Spleen (tissue), 11 donors: ENCODE data around the gene SLCO2A1. TPM values are rescaled to one million over a fixed set of nuclear protein-coding genes. Genes with fewer than 3 reads are reported as not detected.

Source experiments
- DNase-seq: peaks from one replicate; pipeline ENCODE4 v3.0.0-alpha.2; 2020
- H3K27ac ChIP-seq, 8 donors: fragments of 200-600 bp; sonication (generic) in 7 of 8; 1 replicate in 4 of 8; 2 replicates in 4 of 8; pipeline versions ENCODE4 v1.5.0 to v1.8.0; 2016 to 2021; ENCODE audit warnings: inconsistent platforms in 4 of 8, mild to moderate bottlenecking in 4 of 8, moderate library complexity in 1 of 8
- H3K27me3 ChIP-seq, 7 donors: fragments of 200-600 bp; sonication (generic) in 6 of 7; replicated peaks in 1 of 7; 1 replicate in 4 of 7; 2 replicates in 3 of 7; pipeline versions ENCODE4 v1.5.0 to v1.8.0; 2016 to 2021; ENCODE audit warnings: inconsistent platforms in 3 of 7, mild to moderate bottlenecking in 1 of 7
- H3K36me3 ChIP-seq, 6 donors: fragments of 200-600 bp; sonication (generic) in 5 of 6; 1 replicate in 4 of 6; 2 replicates in 2 of 6; pipeline versions ENCODE4 v1.5.0 to v1.8.0; 2016 to 2021; ENCODE audit warnings: inconsistent platforms in 2 of 6
- H3K4me1 ChIP-seq, 6 donors: fragments of 200-600 bp; sonication (generic) in 5 of 6; 1 replicate in 3 of 6; 2 replicates in 3 of 6; pipeline versions ENCODE4 v1.5.0 to v1.8.0; 2016 to 2021; ENCODE audit warnings: inconsistent platforms in 3 of 6
- H3K4me3 ChIP-seq, 8 donors: fragments of 200-600 bp; sonication (generic) in 7 of 8; 1 replicate in 4 of 8; 2 replicates in 4 of 8; pipeline versions ENCODE4 v1.5.0 to v1.8.0; 2016 to 2021; ENCODE audit warnings: inconsistent platforms in 4 of 8, mild to moderate bottlenecking in 4 of 8, moderate library complexity in 2 of 8
- H3K9me3 ChIP-seq, 8 donors: fragments of 200-600 bp; sonication (generic) in 7 of 8; 1 replicate in 4 of 8; 2 replicates in 4 of 8; pipeline versions ENCODE4 v1.5.0 to v1.8.0; 2016 to 2021; ENCODE audit warnings: inconsistent platforms in 4 of 8
- CTCF ChIP-seq, 11 experiments: fragments of 200-600 bp in 7 of 11; fragments of 450-650 bp in 4 of 11; sonication (generic) in 4 of 11; IDR thresholded peaks in 8 of 11; conservative IDR thresholded peaks in 3 of 11; 1 replicate in 7 of 11; 2 replicates in 4 of 11; pipeline versions ENCODE4 v1.4.0 to v1.8.0; 2016 to 2021; ENCODE audit warnings: antibody characterized with exemption in 11 of 11, inconsistent platforms in 4 of 11, mild to moderate bottlenecking in 1 of 11
- POLR2A ChIP-seq, 3 donors: fragments of 450-650 bp; IDR thresholded peaks; one replicate each; pipeline ENCODE4 v1.5.1; 2017; ENCODE audit warnings: antibody characterized with exemption in 3 of 3, mild to moderate bottlenecking in 1 of 3
- POLR2AphosphoS5 ChIP-seq, 3 donors: sonication (generic); formaldehyde crosslinking; IDR thresholded peaks; one replicate each; pipeline ENCODE4 v1.5.1; 2017; ENCODE audit warnings: antibody characterized with exemption in 3 of 3
- WGBS, 5 donors: extraction: QIAGEN DNeasy Blood & Tissue Kit in 3 of 5; methylation state at CpG; one replicate each; pipeline versions ENCODE4 v1.1.5 to v1.1.7; 2013 to 2018; 5-methylcytosine and 5-hydroxymethylcytosine counted together
- intact Hi-C: fragments of 100-400 bp; cut with DNase I; formaldehyde crosslinking; loops from one replicate; pipeline ENCODE4 v1.15.0; 2023; ENCODE audit warnings: low total_unique reads
- polyA plus RNA-seq, 3 donors: library from polyadenylated mRNA; stranded (reverse); fragments of 200-250 nt; gene quantifications; one replicate each; pipeline ENCODE4 v1.2.1, GENCODE V29; 2013
- total RNA-seq, 7 donors: library from RNA; depleted of rRNA in 3 of 7; stranded (reverse); fragments of >200 nt in 3 of 7; fragmentation: NEBNext Ultra II Directional in 4 of 7; extraction: Animal tissue kit (Norgen Biotek cat#: 25700) in 4 of 7; gene quantifications; one replicate each; pipeline versions ENCODE4 v1.1.0 to v1.2.1, GENCODE V29; 2016 to 2021
- donor health status: healthy with polysubstance abuse.
- donor health status: DM: no; HTN: no; CAD: no; lungs with moderate emphysema.
- donor health status: DM: no; HTN: no; CAD: no.
- donor health status: Bipolar disorder and iron deficiency.
- donor health status: healthy.
- donor health status: DM: no; HTN: no; CAD: no.
- donor health status: DM: yes; HTN: yes; CAD: no.

The SLCO2A1 gene
- total and polyA plus RNA-seq, 10 donors, result 4.8 to 118 (median 29.8) TPM

DNA sequence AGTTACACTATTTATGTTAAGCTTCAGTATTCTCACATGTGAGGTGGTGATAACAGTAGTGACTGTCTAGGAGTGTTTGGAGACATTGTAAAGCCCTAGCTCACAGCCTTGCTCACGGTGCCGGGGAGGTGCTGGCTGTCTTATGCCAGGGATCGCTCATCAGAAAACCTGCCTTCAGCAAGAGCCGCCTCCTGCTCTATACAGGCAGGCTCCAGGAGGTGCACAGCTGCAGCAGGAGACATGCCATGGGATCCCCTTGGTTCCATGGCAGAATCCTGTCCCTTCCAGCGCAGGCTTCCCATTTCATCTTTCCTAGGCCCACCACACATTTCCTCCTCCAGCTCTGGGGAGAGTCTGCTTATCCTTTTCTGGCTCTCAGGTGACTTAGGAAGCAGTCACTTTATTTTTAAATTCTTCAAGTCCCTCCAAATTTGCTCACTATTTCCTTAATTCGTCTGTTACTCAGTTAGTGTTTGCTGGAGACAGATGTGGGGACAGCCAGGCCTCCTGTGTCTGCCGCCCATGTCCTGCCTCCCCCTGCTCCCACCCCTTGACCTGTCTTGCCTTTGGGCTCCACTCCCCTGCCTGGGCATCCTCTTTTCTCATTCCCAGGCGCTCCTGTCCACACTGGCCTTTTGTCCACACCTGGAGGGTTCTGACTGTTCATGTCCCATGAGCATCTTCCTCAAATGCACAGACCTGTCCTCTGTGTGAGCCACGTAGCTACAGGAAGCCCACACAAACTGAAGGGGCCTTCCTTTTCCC lies 31.7 kb downstream of the SLCO2A1 start:
- DNase-seq, result no peak
- H3K9me3 ChIP-seq, result no peaks in the 10 kb centered on the region
- no peak overlapping the region for H3K4me3 ChIP-seq
- peaks cover 0 to 3% (median 0%) of the 10 kb centered on the region in 6 donors for H3K4me1 ChIP-seq
- H3K27ac ChIP-seq, result no peak overlapping the region
- intact Hi-C loops, result no loop called here
- H3K27me3 ChIP-seq, result no peaks in the 10 kb centered on the region
- TF ChIP-seq POLR2A (IDR thresholded peaks at IDR 0.05) (no peak), POLR2AphosphoS5 (IDR thresholded peaks at IDR 0.05) (no peak), CTCF (IDR thresholded peaks at IDR 0.05 in 8 of 11, conservative IDR thresholded peaks at IDR 0.05 in 3 of 11) (no peak)
- no peaks in the 10 kb centered on the region for H3K36me3 ChIP-seq
- 79 to 87% (median 85%) methylated on average over 9 of the region's 9 CpGs for WGBS, 5 donors

GRCh38 chr3:133996996-133997395 lies 32.7 kb downstream of the SLCO2A1 start:
- Histone ChIP-seq H3K4me3 (no peak overlapping the region), H3K9me3 (no peaks in the 10 kb centered on the region), H3K4me1 (peaks cover 0 to 13% (median 3%) of the 10 kb centered on the region in 6 donors), H3K27ac (no peak overlapping the region), H3K27me3 (no peaks in the 10 kb centered on the region), H3K36me3 (no peaks in the 10 kb centered on the region)
- no peak for TF ChIP-seq POLR2A (IDR thresholded peaks at IDR 0.05)
- no peak for TF ChIP-seq CTCF (IDR thresholded peaks at IDR 0.05 in 8 of 11, conservative IDR thresholded peaks at IDR 0.05 in 3 of 11)
- no peak for TF ChIP-seq POLR2AphosphoS5 (IDR thresholded peaks at IDR 0.05)
- WGBS, 5 donors, result 84 to 94% (median 91%) methylated on average over 5 of the region's 5 CpGs
- DNase-seq, result no peak
- intact Hi-C loops, result no loop called here

GRCh38 chr3:133996251-133996661 lies 33.5 kb downstream of the SLCO2A1 start:
- H3K4me3 ChIP-seq, result no peak overlapping the region
- peaks cover 0 to 21% (median 7%) of the 10 kb centered on the region in 6 donors for H3K4me1 ChIP-seq
- WGBS, 5 donors, result 84 to 92% (median 89%) methylated on average over 6 to 12 of the region's 12 CpGs
- no peak for DNase-seq
- TF ChIP-seq CTCF (IDR thresholded peaks at IDR 0.05 in 8 of 11, conservative IDR thresholded peaks at IDR 0.05 in 3 of 11), result no peak
- no peaks in the 10 kb centered on the region for H3K36me3 ChIP-seq
- H3K27me3 ChIP-seq, result no peaks in the 10 kb centered on the region
- intact Hi-C loops, result no loop called here
- H3K9me3 ChIP-seq, result no peaks in the 10 kb centered on the region
- no peak overlapping the region for H3K27ac ChIP-seq

DNA sequence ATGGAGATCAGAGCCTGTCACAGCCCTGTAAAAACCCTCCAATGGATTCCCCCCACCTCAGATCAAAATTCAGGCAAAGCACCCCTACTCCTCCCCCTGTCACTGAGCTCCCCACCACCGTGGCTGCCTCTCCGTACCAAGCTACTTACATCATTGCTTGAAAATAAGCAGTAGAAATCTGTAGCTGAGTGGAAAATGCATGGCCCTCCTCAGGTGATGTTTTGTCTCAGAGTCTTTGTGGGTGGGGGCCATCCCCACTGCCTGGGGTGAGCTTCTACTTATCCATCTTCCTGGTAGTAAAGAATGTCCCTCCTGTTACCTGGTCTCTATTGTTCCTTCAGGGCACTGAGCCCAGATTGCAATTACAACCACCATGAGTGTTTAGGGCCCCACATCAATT lies 34.5 kb downstream of the SLCO2A1 start:
- intact Hi-C loops, result no loop called here
- no peak for TF ChIP-seq POLR2AphosphoS5 (IDR thresholded peaks at IDR 0.05)
- no peak for DNase-seq
- Histone ChIP-seq H3K27ac (no peak overlapping the region), H3K4me1 (peaks cover 0 to 31% (median 7%) of the 10 kb centered on the region in 6 donors), H3K27me3 (no peaks in the 10 kb centered on the region), H3K36me3 (no peaks in the 10 kb centered on the region), H3K9me3 (no peaks in the 10 kb centered on the region), H3K4me3 (no peak overlapping the region)
- WGBS, 5 donors, result 68 to 89% (median 82%) methylated on average over 2 of the region's 2 CpGs
